ENCODE measurements around the gene KCNK18. TPM values are rescaled to one million over a fixed set of nuclear protein-coding genes. Genes with fewer than 3 reads are reported as not detected.

KCNK18 gene
- total and polyA plus RNA-seq, 4 donors = 4.0 TPM; not detected in 3

GRCh38 chr10:117217196-117217761, 20.0 kb downstream of the KCNK18 start:
- Histone ChIP-seq H3K27me3 (ENCODE audit: control insufficient read depth, insufficient read depth, low read length) (peaks cover 37% of the 10 kb centered on the region), H3K27ac (ENCODE audit: low read depth, low read length) (no peak overlapping the region), H3K36me3 (ENCODE audit: control insufficient read depth, insufficient read depth, low read length) (no peaks in the 10 kb centered on the region), H3K4me1 (ENCODE audit: control insufficient read depth, insufficient read depth, low read length) (peaks cover 23% of the 10 kb centered on the region), H3K9me3 (ENCODE audit: control insufficient read depth, insufficient read depth, low read length) (peaks cover 6% of the 10 kb centered on the region), H3K4me3 (ENCODE audit: low read depth, low read length) (peak overlapping the region; percentile 36)
- WGBS (ENCODE audit: insufficient coverage) = 27% methylated on average over 18 of the region's 22 CpGs
- no peak for DNase-seq (ENCODE audit: low read depth in 4 of 6, low spot score in 6 of 6)

- Histone ChIP-seq H3K4me1 (ENCODE audit: control insufficient read depth, insufficient read depth, low read length) (peaks cover 23% of the 10 kb centered on the region), H3K27me3 (ENCODE audit: control insufficient read depth, insufficient read depth, low read length) (peaks cover 31% of the 10 kb centered on the region)
Observed at GRCh38 chr10:117218654-117219053, 21.4 kb downstream of the KCNK18 start.

GRCh38 chr10:117221156-117221711, 23.9 kb downstream of the KCNK18 start:
- Histone ChIP-seq H3K4me1 (ENCODE audit: control insufficient read depth, insufficient read depth, low read length) (peaks cover 21% of the 10 kb centered on the region), H3K27ac (ENCODE audit: low read depth, low read length) (no peak overlapping the region), H3K27me3 (ENCODE audit: control insufficient read depth, insufficient read depth, low read length) (peaks cover 20% of the 10 kb centered on the region)

More at GRCh38 chr10:117218654-117219053, 21.4 kb downstream of the KCNK18 start:
- no peaks in the 10 kb centered on the region for H3K9me3 ChIP-seq (ENCODE audit: control insufficient read depth, insufficient read depth, low read length)
- no peak overlapping the region for H3K27ac ChIP-seq (ENCODE audit: low read depth, low read length)
- no peaks in the 10 kb centered on the region for H3K36me3 ChIP-seq (ENCODE audit: control insufficient read depth, insufficient read depth, low read length)
- 78% methylated on average over 4 of the region's 8 CpGs for WGBS (ENCODE audit: insufficient coverage)
- no peak overlapping the region for H3K4me3 ChIP-seq (ENCODE audit: low read depth, low read length)
- DNase-seq (ENCODE audit: low read depth in 4 of 6, low spot score in 6 of 6) = peak in 1 of 6 donors; percentile 40

GRCh38 chr10:117222552-117222951, 25.3 kb downstream of the KCNK18 start:
- H3K9me3 ChIP-seq (ENCODE audit: control insufficient read depth, insufficient read depth, low read length) = no peaks in the 10 kb centered on the region

More at GRCh38 chr10:117221156-117221711, 23.9 kb downstream of the KCNK18 start:
- peak in 2 of 6 donors; percentile 48 to 72 for DNase-seq (ENCODE audit: low read depth in 4 of 6, low spot score in 6 of 6)
- H3K4me3 ChIP-seq (ENCODE audit: low read depth, low read length) = no peak overlapping the region
- no peaks in the 10 kb centered on the region for H3K9me3 ChIP-seq (ENCODE audit: control insufficient read depth, insufficient read depth, low read length)
- 37% methylated on average over 8 of the region's 10 CpGs for WGBS (ENCODE audit: insufficient coverage)
- no peaks in the 10 kb centered on the region for H3K36me3 ChIP-seq (ENCODE audit: control insufficient read depth, insufficient read depth, low read length)

GRCh38 chr10:117222976-117223692, 25.8 kb downstream of the KCNK18 start:
- H3K27ac ChIP-seq (ENCODE audit: low read depth, low read length) = no peak overlapping the region
- peak in 2 of 6 donors; percentile 13 to 80 for DNase-seq (ENCODE audit: low read depth in 4 of 6, low spot score in 6 of 6)
- 78% methylated on average over 3 of the region's 4 CpGs for WGBS (ENCODE audit: insufficient coverage)

More at GRCh38 chr10:117222552-117222951, 25.3 kb downstream of the KCNK18 start:
- Histone ChIP-seq H3K36me3 (ENCODE audit: control insufficient read depth, insufficient read depth, low read length) (no peaks in the 10 kb centered on the region), H3K27me3 (ENCODE audit: control insufficient read depth, insufficient read depth, low read length) (peaks cover 10% of the 10 kb centered on the region), H3K27ac (ENCODE audit: low read depth, low read length) (no peak overlapping the region), H3K4me3 (ENCODE audit: low read depth, low read length) (no peak overlapping the region), H3K4me1 (ENCODE audit: control insufficient read depth, insufficient read depth, low read length) (peaks cover 8% of the 10 kb centered on the region)
- DNase-seq (ENCODE audit: low read depth in 4 of 6, low spot score in 6 of 6) = no peak
- 93% methylated on average over 3 of the region's 5 CpGs for WGBS (ENCODE audit: insufficient coverage)

GRCh38 chr10:117223693-117224430, 26.6 kb downstream of the KCNK18 start:
- Histone ChIP-seq H3K27ac (ENCODE audit: low read depth, low read length) (no peak overlapping the region), H3K9me3 (ENCODE audit: control insufficient read depth, insufficient read depth, low read length) (no peaks in the 10 kb centered on the region), H3K27me3 (ENCODE audit: control insufficient read depth, insufficient read depth, low read length) (peaks cover 8% of the 10 kb centered on the region), H3K36me3 (ENCODE audit: control insufficient read depth, insufficient read depth, low read length) (no peaks in the 10 kb centered on the region), H3K4me3 (ENCODE audit: low read depth, low read length) (no peak overlapping the region), H3K4me1 (ENCODE audit: control insufficient read depth, insufficient read depth, low read length) (peaks cover 4% of the 10 kb centered on the region)
- WGBS (ENCODE audit: insufficient coverage) = 85% methylated on average over 6 of the region's 7 CpGs
- DNase-seq (ENCODE audit: low read depth in 4 of 6, low spot score in 6 of 6) = no peak

More at GRCh38 chr10:117222976-117223692, 25.8 kb downstream of the KCNK18 start:
- H3K4me1 ChIP-seq (ENCODE audit: control insufficient read depth, insufficient read depth, low read length) = peaks cover 4% of the 10 kb centered on the region
- H3K27me3 ChIP-seq (ENCODE audit: control insufficient read depth, insufficient read depth, low read length) = peaks cover 8% of the 10 kb centered on the region
- no peaks in the 10 kb centered on the region for H3K36me3 ChIP-seq (ENCODE audit: control insufficient read depth, insufficient read depth, low read length)
- H3K4me3 ChIP-seq (ENCODE audit: low read depth, low read length) = no peak overlapping the region
- no peaks in the 10 kb centered on the region for H3K9me3 ChIP-seq (ENCODE audit: control insufficient read depth, insufficient read depth, low read length)

- DNase-seq (ENCODE audit: low read depth in 4 of 6, low spot score in 6 of 6) = no peak
Observed at GRCh38 chr10:117224881-117225280, 27.6 kb downstream of the KCNK18 start.

GRCh38 chr10:117226813-117227451, 29.6 kb downstream of the KCNK18 start:
- H3K27me3 ChIP-seq (ENCODE audit: control insufficient read depth, insufficient read depth, low read length) = peaks cover 9% of the 10 kb centered on the region
- H3K4me1 ChIP-seq (ENCODE audit: control insufficient read depth, insufficient read depth, low read length) = no peaks in the 10 kb centered on the region
- H3K27ac ChIP-seq (ENCODE audit: low read depth, low read length) = no peak overlapping the region
- no peak overlapping the region for H3K4me3 ChIP-seq (ENCODE audit: low read depth, low read length)
- no peak for DNase-seq (ENCODE audit: low read depth in 4 of 6, low spot score in 6 of 6)
- WGBS (ENCODE audit: insufficient coverage) = no CpG with 5 or more reads among the region's 10 CpGs
- no peaks in the 10 kb centered on the region for H3K9me3 ChIP-seq (ENCODE audit: control insufficient read depth, insufficient read depth, low read length)
- no peaks in the 10 kb centered on the region for H3K36me3 ChIP-seq (ENCODE audit: control insufficient read depth, insufficient read depth, low read length)

More at GRCh38 chr10:117224881-117225280, 27.6 kb downstream of the KCNK18 start:
- Histone ChIP-seq H3K27me3 (ENCODE audit: control insufficient read depth, insufficient read depth, low read length) (peaks cover 8% of the 10 kb centered on the region), H3K36me3 (ENCODE audit: control insufficient read depth, insufficient read depth, low read length) (no peaks in the 10 kb centered on the region), H3K27ac (ENCODE audit: low read depth, low read length) (no peak overlapping the region), H3K4me3 (ENCODE audit: low read depth, low read length) (no peak overlapping the region), H3K4me1 (ENCODE audit: control insufficient read depth, insufficient read depth, low read length) (peaks cover 4% of the 10 kb centered on the region), H3K9me3 (ENCODE audit: control insufficient read depth, insufficient read depth, low read length) (no peaks in the 10 kb centered on the region)
- WGBS (ENCODE audit: insufficient coverage) = 89% methylated on average over 1 of the region's 3 CpGs

GRCh38 chr10:117228210-117228609, 30.9 kb downstream of the KCNK18 start:
- H3K27me3 ChIP-seq (ENCODE audit: control insufficient read depth, insufficient read depth, low read length) = peaks cover 9% of the 10 kb centered on the region
- no peak overlapping the region for H3K27ac ChIP-seq (ENCODE audit: low read depth, low read length)
- no peak for DNase-seq (ENCODE audit: low read depth in 4 of 6, low spot score in 6 of 6)
- H3K36me3 ChIP-seq (ENCODE audit: control insufficient read depth, insufficient read depth, low read length) = no peaks in the 10 kb centered on the region
- H3K4me3 ChIP-seq (ENCODE audit: low read depth, low read length) = no peak overlapping the region
- no peaks in the 10 kb centered on the region for H3K4me1 ChIP-seq (ENCODE audit: control insufficient read depth, insufficient read depth, low read length)
- H3K9me3 ChIP-seq (ENCODE audit: control insufficient read depth, insufficient read depth, low read length) = no peaks in the 10 kb centered on the region
